Smooth muscle cell (in vitro differentiated cells): ENCODE data around the gene TSEN54. TPM values are rescaled to one million over a fixed set of nuclear protein-coding genes. Genes with fewer than 3 reads are reported as not detected.

Experiments
- DNase-seq: peaks from one replicate; lab custom pipeline; 2025; ENCODE audit not compliant: unreplicated experiment; lab: John Stamatoyannopoulos, UW
- H2AFZ ChIP-seq: fragments of 200-600 bp; sonication (generic); 2 replicates; pipeline ENCODE4 v1.6.0; 2016; ENCODE audit warnings: antibody characterized with exemption, low read depth, mild to moderate bottlenecking
- H3F3A ChIP-seq: fragments of 200-600 bp; sonication (generic); 2 replicates; pipeline ENCODE4 v1.6.0; 2017; ENCODE audit warnings: antibody characterized with exemption, low read depth
- H3K27ac ChIP-seq: fragments of 200-600 bp; sonication (generic); 2 replicates; pipeline ENCODE4 v1.5.1; 2016; ENCODE audit warnings: low read depth, mild to moderate bottlenecking
- H3K27me3 ChIP-seq: fragments of 200-600 bp; sonication (generic); 2 replicates; pipeline ENCODE4 v1.6.1; 2016; ENCODE audit warnings: low read depth, mild to moderate bottlenecking
- H3K36me3 ChIP-seq: fragments of 200-600 bp; sonication (generic); 2 replicates; pipeline ENCODE4 v1.5.1; 2016; ENCODE audit warnings: low read depth
- H3K4me1 ChIP-seq: fragments of 200-600 bp; sonication (generic); 2 replicates; pipeline ENCODE4 v1.5.1; 2016; ENCODE audit warnings: low read depth
- H3K4me2 ChIP-seq: fragments of 200-600 bp; sonication (generic); 2 replicates; pipeline ENCODE4 v1.6.0; 2016; ENCODE audit warnings: mild to moderate bottlenecking
- H3K4me3 ChIP-seq: fragments of 200-600 bp; sonication (generic); 2 replicates; pipeline ENCODE4 v1.5.1; 2016; ENCODE audit warnings: mild to moderate bottlenecking
- H3K79me2 ChIP-seq: fragments of 200-600 bp; sonication (generic); 2 replicates; pipeline ENCODE4 v1.6.0; 2016; ENCODE audit warnings: low read depth, mild to moderate bottlenecking
- H3K9ac ChIP-seq: fragments of 200-600 bp; sonication (generic); 2 replicates; pipeline ENCODE4 v1.6.0; 2016; ENCODE audit warnings: low read depth
- H3K9me3 ChIP-seq: fragments of 200-600 bp; sonication (generic); replicated peaks from 2 replicates; pipeline ENCODE4 v1.5.1; 2016; ENCODE audit warnings: low read depth
- H4K20me1 ChIP-seq: fragments of 200-600 bp; sonication (generic); 2 replicates; pipeline ENCODE4 v1.6.0; 2016; ENCODE audit warnings: low read depth
- CTCF ChIP-seq: fragments of 200-600 bp; sonication (generic); IDR thresholded peaks from 2 replicates; pipeline ENCODE4 v1.5.1; 2017; ENCODE audit warnings: borderline replicate concordance, mild to moderate bottlenecking, antibody characterized with exemption; ENCODE audit not compliant: insufficient read depth, poor library complexity, severe bottlenecking
- whole genome bisulfite sequencing: methylation state at CpG from one replicate; pipeline ENCODE4 v1.1.7; 2016; ENCODE audit warnings: low lambda C conversion rate; 5-methylcytosine and 5-hydroxymethylcytosine counted together
- polyA plus RNA-seq: library from polyadenylated mRNA; unstranded; fragments of >200 nt; fragmentation: Nextera tagmentation; extraction: Ambion mirVana; gene quantifications from 2 replicates; pipeline ENCODE4 v1.2.1, GENCODE V29; 2016
- total RNA-seq: library from RNA; depleted of rRNA; stranded (reverse); fragments of >200 nt; gene quantifications from 2 replicates; pipeline ENCODE4 v1.2.3, GENCODE V29; 2014

The TSEN54 gene
- total and polyA plus RNA-seq, 2 experiments from 2014 or later, result 15.1 TPM

GRCh38 chr17:75509528-75510258 is 6.6 kb upstream of the TSEN54 start:
- no peak overlapping the region for H3K9ac ChIP-seq
- no peak overlapping the region for H2AFZ ChIP-seq
- H3K27ac ChIP-seq, result no peak overlapping the region
- no peaks in the 10 kb centered on the region for H3K36me3 ChIP-seq
- H3K4me1 ChIP-seq, result peaks cover 10% of the 10 kb centered on the region
- H3K4me2 ChIP-seq, result no peak overlapping the region
- H3K9me3 ChIP-seq, result no peaks in the 10 kb centered on the region
- WGBS, result 95% methylated on average over 19 of the region's 19 CpGs
- peaks cover 71% of the 10 kb centered on the region for H4K20me1 ChIP-seq
- H3F3A ChIP-seq, result no peaks in the 10 kb centered on the region
- DNase-seq, result no peak
- no peak for TF ChIP-seq CTCF
- no peak overlapping the region for H3K4me3 ChIP-seq
- no peaks in the 10 kb centered on the region for H3K27me3 ChIP-seq
- H3K79me2 ChIP-seq, result peaks cover 9% of the 10 kb centered on the region

- Histone ChIP-seq H4K20me1 (peaks cover 71% of the 10 kb centered on the region), H3K79me2 (peaks cover 15% of the 10 kb centered on the region), H3K36me3 (no peaks in the 10 kb centered on the region), H3F3A (no peaks in the 10 kb centered on the region), H3K9ac (no peak overlapping the region), H3K4me1 (peaks cover 10% of the 10 kb centered on the region), H3K4me2 (no peak overlapping the region), H3K9me3 (no peaks in the 10 kb centered on the region), H2AFZ (no peak overlapping the region), H3K4me3 (no peak overlapping the region), H3K27ac (no peak overlapping the region), H3K27me3 (no peaks in the 10 kb centered on the region)
- DNase-seq, result no peak
- TF ChIP-seq CTCF, result no peak
- 97% methylated on average over 4 of the region's 4 CpGs for WGBS
Measured at GRCh38 chr17:75511270-75511609, 5.1 kb upstream of the TSEN54 start.

- no peak overlapping the region for H3K4me2 ChIP-seq
- H3K27ac ChIP-seq, result no peak overlapping the region
- H3K9ac ChIP-seq, result no peak overlapping the region
- peaks cover 15% of the 10 kb centered on the region for H3K79me2 ChIP-seq
- WGBS, result 84% methylated on average over 13 of the region's 13 CpGs
- H2AFZ ChIP-seq, result no peak overlapping the region
- no peaks in the 10 kb centered on the region for H3K9me3 ChIP-seq
- no peak for TF ChIP-seq CTCF
- peaks cover 71% of the 10 kb centered on the region for H4K20me1 ChIP-seq
- DNase-seq, result no peak
- H3K36me3 ChIP-seq, result no peaks in the 10 kb centered on the region
- H3K27me3 ChIP-seq, result no peaks in the 10 kb centered on the region
- H3F3A ChIP-seq, result no peaks in the 10 kb centered on the region
- no peak overlapping the region for H3K4me3 ChIP-seq
- H3K4me1 ChIP-seq, result peaks cover 10% of the 10 kb centered on the region
Measured at GRCh38 chr17:75511610-75512575, 4.4 kb upstream of the TSEN54 start.
